A673 (cell line): ENCODE results near the gene MYO5B. TPM values are rescaled to one million over a fixed set of nuclear protein-coding genes. Genes with fewer than 3 reads are reported as not detected.

ENCODE experiments used
- BruUV-seq: library from RNA; stranded (reverse); fragments of 400-500 nt; replicated peaks from 2 replicates; lab custom pipeline; 2021; lab: Mats Ljungman, UMichigan
- CTCF ChIA-PET: fragments of 300-600 bp; sonication (Branson Sonifier 250); formaldehyde crosslinking; loops from one replicate; lab custom pipeline; 2022; ENCODE audit warnings: antibody characterized with exemption; lab: Charles Lee
- POLR2A ChIA-PET: fragments of 300-600 bp; sonication (Branson Sonifier 250); formaldehyde crosslinking; loops from one replicate; lab custom pipeline; 2022; ENCODE audit warnings: antibody characterized with exemption; ENCODE audit not compliant: low non-redundant PET; lab: Charles Lee
- DNase-seq: peaks from one replicate; pipeline ENCODE4 v3.0.0-alpha.2; 2015; ENCODE audit warnings: low spot score
- H3K27ac ChIP-seq: fragments of 200-600 bp; sonication (generic); 2 replicates; pipeline ENCODE4 v1.5.1; 2016; ENCODE audit warnings: mixed run types, low read depth, mild to moderate bottlenecking, mixed read lengths, antibody characterized with exemption, low read length; ENCODE audit not compliant: poor library complexity, severe bottlenecking
- H3K27me3 ChIP-seq: fragments of 200-600 bp; sonication (generic); replicated peaks from 2 replicates; pipeline ENCODE4 v1.6.1; 2017; ENCODE audit warnings: mixed run types, low read depth, mild to moderate bottlenecking, mixed read lengths, antibody characterized with exemption, low read length; ENCODE audit not compliant: insufficient read depth, poor library complexity
- H3K36me3 ChIP-seq: fragments of 200-600 bp; sonication (generic); 2 replicates; pipeline ENCODE4 v1.6.1; 2016; ENCODE audit warnings: mixed run types, mild to moderate bottlenecking, mixed read lengths, antibody characterized with exemption, low read length; ENCODE audit not compliant: insufficient read depth, poor library complexity, severe bottlenecking
- H3K4me1 ChIP-seq: fragments of 200-600 bp; sonication (generic); 2 replicates; pipeline ENCODE4 v1.6.1; 2017; ENCODE audit warnings: mixed run types, mild to moderate bottlenecking, mixed read lengths, antibody characterized with exemption, low read length; ENCODE audit not compliant: insufficient read depth, poor library complexity, severe bottlenecking
- H3K4me3 ChIP-seq: fragments of 200-600 bp; sonication (generic); 2 replicates; pipeline ENCODE4 v1.5.1; 2016; ENCODE audit warnings: low read depth, mixed run types, mild to moderate bottlenecking, mixed read lengths, low read length; ENCODE audit not compliant: poor library complexity, severe bottlenecking
- H3K9me3 ChIP-seq: fragments of 200-600 bp; sonication (generic); 2 replicates; pipeline ENCODE4 v1.6.1; 2016; ENCODE audit warnings: mixed run types, low read depth, mild to moderate bottlenecking, mixed read lengths, antibody characterized with exemption, low read length; ENCODE audit not compliant: poor library complexity, severe bottlenecking
- EZH2 ChIP-seq: fragments of 200-600 bp; sonication (generic); IDR thresholded peaks from 2 replicates; pipeline ENCODE4 v1.6.1; 2017; ENCODE audit warnings: borderline replicate concordance, low read depth, mild to moderate bottlenecking, mixed read lengths, antibody characterized with exemption, low read length; ENCODE audit not compliant: poor library complexity, severe bottlenecking
- intact Hi-C: fragments of 100-400 bp; cut with micrococcal nuclease; formaldehyde crosslinking; loops from one replicate; pipeline ENCODE4 v1.10.0; 2022; ENCODE audit not compliant: unreplicated experiment
- total RNA-seq: library from RNA; stranded (reverse); gene quantifications from 2 replicates; pipeline ENCODE4 v1.2.3, GENCODE V29; 2021
- TF ChIP-seq, protein P1 (sequence below): fragments of 300-800, 200-600 bp; sonication (generic); conservative IDR thresholded peaks from 2 replicates; pipeline ENCODE4 v1.5.1; 2017; ENCODE audit warnings: low read depth, mild to moderate bottlenecking, antibody characterized with exemption, low read length, moderate library complexity, mixed read lengths

MYO5B gene
- total RNA-seq, 1 experiment from 2014 or later, result 0.30 TPM

DNA sequence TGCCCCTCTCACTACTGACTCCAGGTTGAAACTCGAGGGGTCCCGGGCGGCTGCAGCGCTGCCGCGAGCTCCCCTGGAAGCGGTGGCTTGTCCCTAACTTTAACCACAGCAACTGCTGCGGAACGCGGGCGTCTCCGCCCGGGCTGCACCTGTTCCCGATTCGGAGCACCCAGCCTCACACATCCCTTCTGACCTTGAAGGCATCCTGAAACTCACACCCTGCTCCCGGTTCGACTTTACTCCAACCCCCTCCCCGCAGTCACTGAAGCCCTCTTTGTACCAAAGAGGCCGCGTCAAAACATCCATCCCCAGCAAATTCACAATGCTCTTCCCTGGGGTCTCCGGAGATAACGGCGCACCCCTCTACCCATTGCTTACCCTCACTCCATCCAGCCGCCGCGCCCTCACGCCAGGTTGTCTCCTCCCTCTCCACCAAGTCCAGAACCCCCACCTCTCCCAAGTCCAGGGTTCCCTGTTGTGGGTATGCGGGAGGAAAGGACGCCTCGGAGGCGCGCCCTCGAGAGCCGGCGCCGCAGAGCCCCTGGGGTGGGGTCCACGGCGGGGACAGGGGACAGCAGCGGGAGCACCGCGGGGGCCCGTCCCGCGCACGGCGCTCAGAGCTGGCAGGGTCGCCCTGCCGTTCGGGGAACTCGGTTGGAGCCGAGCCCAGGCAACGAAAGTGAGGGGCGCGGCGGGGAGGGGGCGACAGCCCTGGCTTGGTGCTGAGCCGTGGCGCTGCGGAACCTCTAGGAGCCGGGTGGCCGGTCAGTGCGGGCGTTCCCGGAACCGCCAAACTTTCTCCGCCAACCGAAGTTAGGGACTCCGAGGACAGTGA is 934 bp downstream of the MYO5B start:
- POLR2A ChIA-PET, result no interaction called here
- H3K27me3 ChIP-seq, result peaks cover 97% of the 10 kb centered on the region
- no peaks in the 10 kb centered on the region for H3K4me1 ChIP-seq
- CTCF ChIA-PET, result interaction anchor here (0.5 kb wide), 1 partner anchor 17 kb away, joined by 4 read pairs; no protein-coding TSS in a partner anchor
- H3K9me3 ChIP-seq, result no peaks in the 10 kb centered on the region
- no peaks in the 10 kb centered on the region for H3K36me3 ChIP-seq
- TF ChIP-seq EZH2, result peak; percentile 97
- TF ChIP-seq, protein P1, sequence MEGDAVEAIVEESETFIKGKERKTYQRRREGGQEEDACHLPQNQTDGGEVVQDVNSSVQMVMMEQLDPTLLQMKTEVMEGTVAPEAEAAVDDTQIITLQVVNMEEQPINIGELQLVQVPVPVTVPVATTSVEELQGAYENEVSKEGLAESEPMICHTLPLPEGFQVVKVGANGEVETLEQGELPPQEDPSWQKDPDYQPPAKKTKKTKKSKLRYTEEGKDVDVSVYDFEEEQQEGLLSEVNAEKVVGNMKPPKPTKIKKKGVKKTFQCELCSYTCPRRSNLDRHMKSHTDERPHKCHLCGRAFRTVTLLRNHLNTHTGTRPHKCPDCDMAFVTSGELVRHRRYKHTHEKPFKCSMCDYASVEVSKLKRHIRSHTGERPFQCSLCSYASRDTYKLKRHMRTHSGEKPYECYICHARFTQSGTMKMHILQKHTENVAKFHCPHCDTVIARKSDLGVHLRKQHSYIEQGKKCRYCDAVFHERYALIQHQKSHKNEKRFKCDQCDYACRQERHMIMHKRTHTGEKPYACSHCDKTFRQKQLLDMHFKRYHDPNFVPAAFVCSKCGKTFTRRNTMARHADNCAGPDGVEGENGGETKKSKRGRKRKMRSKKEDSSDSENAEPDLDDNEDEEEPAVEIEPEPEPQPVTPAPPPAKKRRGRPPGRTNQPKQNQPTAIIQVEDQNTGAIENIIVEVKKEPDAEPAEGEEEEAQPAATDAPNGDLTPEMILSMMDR, result no peak
- DNase-seq, result no peak
- peak overlapping the region; percentile 30 for H3K4me3 ChIP-seq
- intact Hi-C loops, result no loop called here
- BruUV-seq, result no TSS peak
- no peak overlapping the region for H3K27ac ChIP-seq

DNA sequence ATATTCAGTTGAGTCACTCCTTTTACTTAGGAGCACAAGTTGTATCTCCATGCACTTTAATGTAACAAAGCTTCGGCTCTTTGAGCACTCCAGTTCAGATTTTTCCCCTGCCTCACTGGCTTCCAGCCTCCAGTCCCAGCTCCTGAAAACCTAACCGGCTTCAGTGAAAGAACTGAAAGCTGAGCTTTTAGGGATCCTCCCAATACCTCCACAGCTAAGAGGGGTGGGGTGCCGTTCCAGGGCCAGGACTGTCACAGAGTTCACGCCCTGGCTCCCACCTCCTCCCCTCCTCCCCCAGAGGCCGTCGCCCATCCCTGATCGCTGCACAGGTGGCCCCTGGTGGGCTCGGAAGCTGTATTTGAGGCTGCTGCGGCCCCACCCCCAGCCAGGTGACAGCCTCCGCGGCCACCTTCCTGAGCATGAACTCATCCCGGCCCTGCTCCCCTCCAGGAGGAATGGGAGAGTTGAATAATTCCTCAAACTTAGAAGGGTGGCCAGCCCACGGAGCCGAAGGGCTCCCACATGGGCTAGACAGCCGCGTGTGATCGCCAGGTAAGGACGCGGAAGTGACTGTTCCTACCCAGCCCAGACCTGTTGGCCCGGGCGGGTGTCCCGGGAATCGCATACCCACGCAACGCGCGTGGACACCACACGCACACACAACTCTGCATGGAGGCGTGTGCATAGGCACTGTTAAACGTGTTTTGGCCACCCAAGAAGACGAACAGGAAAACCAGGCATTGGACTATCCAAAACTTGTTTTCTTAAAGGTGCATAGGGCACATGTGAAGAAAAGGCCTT is 1.8 kb downstream of the MYO5B start:
- Histone ChIP-seq H3K36me3 (no peaks in the 10 kb centered on the region), H3K9me3 (no peaks in the 10 kb centered on the region), H3K4me3 (no peak overlapping the region), H3K27me3 (peaks cover 96% of the 10 kb centered on the region), H3K4me1 (no peaks in the 10 kb centered on the region), H3K27ac (no peak overlapping the region)
- no TSS peak for BruUV-seq
- ChIA-PET CTCF (no interaction called here), POLR2A (no interaction called here)
- TF ChIP-seq EZH2, result peak; percentile 47
- TF ChIP-seq, protein P1, result no peak
- no peak for DNase-seq
- intact Hi-C loops, result no loop called here

DNA sequence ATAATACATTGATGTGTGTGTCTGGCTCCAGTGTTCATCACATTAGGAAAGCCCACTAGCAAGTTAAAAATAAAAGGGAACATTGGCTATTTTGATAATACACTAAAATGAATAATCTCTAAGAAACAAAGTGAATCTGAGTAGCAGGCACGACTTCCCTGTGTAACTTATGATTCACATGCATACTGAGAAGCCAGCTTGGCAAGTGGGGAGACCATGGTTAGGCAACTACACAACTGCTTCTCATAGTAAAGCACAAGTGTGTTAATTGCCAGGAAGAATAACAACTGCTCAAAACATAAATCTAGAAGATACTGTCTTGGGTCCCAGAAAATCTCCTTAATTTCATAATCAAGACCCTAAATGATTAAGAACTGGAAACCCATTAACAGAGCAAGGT is 4.0 kb downstream of the MYO5B start:
- no peak overlapping the region for H3K4me3 ChIP-seq

More for the DNA sequence above, 4.0 kb downstream of the MYO5B start:
- Histone ChIP-seq H3K27ac (no peak overlapping the region), H3K27me3 (peaks cover 83% of the 10 kb centered on the region), H3K4me1 (no peaks in the 10 kb centered on the region), H3K9me3 (no peaks in the 10 kb centered on the region), H3K36me3 (no peaks in the 10 kb centered on the region)
- ChIA-PET CTCF (no interaction called here), POLR2A (no interaction called here)
- no peak for TF ChIP-seq EZH2
- TF ChIP-seq, protein P1, result no peak
- intact Hi-C loops, result no loop called here
- no TSS peak for BruUV-seq
- no peak for DNase-seq
